ENCODE results near the gene LDAF1.
"Not testable (repeated sequence)": the region's sequence is repeated elsewhere in the genome, so short reads cannot be mapped to it uniquely, and the experiment has no call there.

LDAF1 gene

GRCh38 chr16:21189311-21189710 lies 30.8 kb downstream of the LDAF1 start:
- DNase-seq (ENCODE audit: low read depth) = no peak
- no peak for TF ChIP-seq CTCF (conservative IDR thresholded peaks at IDR 0.05; ENCODE audit: low read depth, low read length)
- no peak overlapping the region for H3K4me3 ChIP-seq (ENCODE audit: low read length)

DNA sequence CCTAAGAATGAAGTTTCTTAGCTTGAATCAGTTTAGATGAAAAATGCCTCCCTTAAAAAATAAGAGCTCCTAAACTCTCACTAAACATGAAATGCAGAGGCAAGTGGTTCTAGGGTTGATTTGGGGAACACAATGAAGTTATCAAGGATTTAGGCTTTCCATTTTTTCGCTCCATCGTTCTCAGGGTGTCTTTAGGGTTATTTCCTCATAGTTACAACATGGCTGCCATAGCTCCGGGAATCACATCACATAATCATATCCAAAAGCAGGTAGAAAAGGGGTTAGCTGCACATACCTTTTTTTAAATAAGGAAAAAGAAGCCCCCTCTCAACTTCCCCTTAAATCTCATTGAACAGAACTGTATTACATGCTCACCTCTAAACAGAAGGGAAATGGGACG lies 31.5 kb downstream of the LDAF1 start:
- DNase-seq (ENCODE audit: low read depth) = no peak
- TF ChIP-seq CTCF (conservative IDR thresholded peaks at IDR 0.05; ENCODE audit: low read depth, low read length) = no peak
- no peak overlapping the region for H3K4me3 ChIP-seq (ENCODE audit: low read length)

DNA sequence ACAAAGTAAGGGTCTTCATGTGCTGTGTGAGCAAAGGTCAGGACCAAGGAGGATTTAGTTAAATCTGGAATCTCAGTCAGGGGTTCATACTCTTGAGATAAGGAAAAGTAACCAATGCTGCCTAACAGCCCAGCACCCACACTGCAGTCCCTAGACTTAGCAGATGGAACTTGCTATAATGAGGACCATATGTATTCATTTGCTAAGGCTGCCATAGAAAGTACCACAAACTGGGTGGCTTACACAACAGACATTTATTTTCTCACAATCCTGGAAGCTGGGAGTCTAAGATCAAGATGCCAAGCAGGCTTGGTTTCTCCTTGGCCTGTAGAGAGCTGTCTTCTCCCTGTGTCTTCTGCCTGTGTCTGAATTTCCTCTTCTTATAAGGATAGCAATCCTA lies 32.1 kb downstream of the LDAF1 start:
- no peak for TF ChIP-seq CTCF (conservative IDR thresholded peaks at IDR 0.05; ENCODE audit: low read depth, low read length)
- H3K4me3 ChIP-seq (ENCODE audit: low read length) = no peak overlapping the region
- DNase-seq (ENCODE audit: low read depth) = no peak

DNA sequence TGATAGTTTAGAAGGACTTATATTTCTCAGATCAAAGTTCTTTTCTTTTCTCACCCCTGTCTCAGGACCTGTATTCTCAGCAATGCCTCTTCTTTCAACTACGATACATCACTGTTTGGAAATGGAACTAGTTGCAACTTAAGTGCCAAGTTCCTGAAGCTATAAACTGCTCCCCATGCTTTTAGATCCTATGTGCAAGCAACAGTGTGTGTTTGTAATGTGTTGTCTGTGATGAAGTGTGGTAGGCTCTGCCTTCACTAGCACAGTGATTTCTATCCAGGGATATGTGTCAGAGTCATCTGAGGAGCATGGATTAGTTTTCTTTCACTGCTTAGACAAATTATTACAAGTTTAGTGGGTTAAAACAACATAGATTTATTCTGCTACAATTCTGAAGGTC lies 34.5 kb downstream of the LDAF1 start:
- DNase-seq (ENCODE audit: low read depth) = no peak
- H3K4me3 ChIP-seq (ENCODE audit: low read length) = no peak overlapping the region
- TF ChIP-seq CTCF (conservative IDR thresholded peaks at IDR 0.05; ENCODE audit: low read depth, low read length) = no peak

- H3K4me3 ChIP-seq (ENCODE audit: low read length) = no peak overlapping the region
- DNase-seq (ENCODE audit: low read depth) = no peak
- TF ChIP-seq CTCF (conservative IDR thresholded peaks at IDR 0.05; ENCODE audit: low read depth, low read length) = no peak
Observed at GRCh38 chr16:21194771-21195301, 36.4 kb downstream of the LDAF1 start.

- H3K4me3 ChIP-seq (ENCODE audit: low read length); DNase-seq (ENCODE audit: low read depth): not testable (repeated sequence)
Observed at GRCh38 chr16:21195330-21195729, 36.9 kb downstream of the LDAF1 start.

DNA sequence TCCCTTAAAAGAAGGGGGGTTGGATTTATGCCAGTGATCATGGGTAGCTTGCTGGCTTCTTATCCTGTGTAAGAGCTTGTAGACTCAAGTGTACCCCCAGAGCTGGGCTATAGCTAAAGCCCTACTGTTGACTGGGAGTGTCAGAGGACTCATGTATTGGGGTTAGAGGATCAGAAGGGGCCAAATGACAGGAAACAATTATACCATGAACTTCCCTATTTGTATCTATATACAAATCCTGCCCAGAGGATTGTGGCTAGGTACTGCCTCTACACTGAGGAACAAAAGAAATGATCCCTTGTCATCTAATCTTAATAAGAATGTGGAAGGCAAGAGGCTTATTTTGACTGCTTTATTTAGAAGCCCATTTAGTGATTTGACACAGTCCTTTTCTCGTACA lies 38.6 kb downstream of the LDAF1 start:
- no peak for TF ChIP-seq CTCF (conservative IDR thresholded peaks at IDR 0.05; ENCODE audit: low read depth, low read length)
- DNase-seq (ENCODE audit: low read depth) = no peak
- no peak overlapping the region for H3K4me3 ChIP-seq (ENCODE audit: low read length)

GRCh38 chr16:21197621-21198020 lies 39.1 kb downstream of the LDAF1 start:
- no peak for DNase-seq (ENCODE audit: low read depth)
- H3K4me3 ChIP-seq (ENCODE audit: low read length) = no peak overlapping the region
- no peak for TF ChIP-seq CTCF (conservative IDR thresholded peaks at IDR 0.05; ENCODE audit: low read depth, low read length)
